ENCODE measurements around the gene LRP1B.
"Not testable (repeated sequence)": the region's sequence is repeated elsewhere in the genome, so short reads cannot be mapped to it uniquely, and the experiment has no call there.

The LRP1B gene

DNA sequence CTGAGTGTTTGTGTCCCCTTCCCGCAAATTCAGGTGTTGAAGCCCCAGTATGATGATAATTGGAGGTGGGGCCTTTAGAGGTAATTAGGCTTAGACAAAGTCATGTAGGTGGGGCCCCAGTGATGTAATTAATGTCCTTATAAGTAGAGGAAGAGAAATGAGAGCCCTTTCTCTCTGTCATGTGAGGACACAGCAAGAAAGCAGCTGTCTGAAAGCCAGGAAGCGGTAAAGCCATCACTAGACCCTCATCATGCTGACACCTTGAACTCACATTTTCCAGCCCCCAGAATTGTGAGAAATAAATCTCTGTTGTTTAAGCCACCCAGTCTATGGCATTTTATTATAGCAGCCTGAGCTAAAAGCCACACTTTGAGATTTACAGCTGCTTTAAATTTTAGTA, 1580.0 kb downstream of the LRP1B start:
- H3K4me3 ChIP-seq (ENCODE audit: low read length) = no peak overlapping the region
- TF ChIP-seq, protein P1, sequence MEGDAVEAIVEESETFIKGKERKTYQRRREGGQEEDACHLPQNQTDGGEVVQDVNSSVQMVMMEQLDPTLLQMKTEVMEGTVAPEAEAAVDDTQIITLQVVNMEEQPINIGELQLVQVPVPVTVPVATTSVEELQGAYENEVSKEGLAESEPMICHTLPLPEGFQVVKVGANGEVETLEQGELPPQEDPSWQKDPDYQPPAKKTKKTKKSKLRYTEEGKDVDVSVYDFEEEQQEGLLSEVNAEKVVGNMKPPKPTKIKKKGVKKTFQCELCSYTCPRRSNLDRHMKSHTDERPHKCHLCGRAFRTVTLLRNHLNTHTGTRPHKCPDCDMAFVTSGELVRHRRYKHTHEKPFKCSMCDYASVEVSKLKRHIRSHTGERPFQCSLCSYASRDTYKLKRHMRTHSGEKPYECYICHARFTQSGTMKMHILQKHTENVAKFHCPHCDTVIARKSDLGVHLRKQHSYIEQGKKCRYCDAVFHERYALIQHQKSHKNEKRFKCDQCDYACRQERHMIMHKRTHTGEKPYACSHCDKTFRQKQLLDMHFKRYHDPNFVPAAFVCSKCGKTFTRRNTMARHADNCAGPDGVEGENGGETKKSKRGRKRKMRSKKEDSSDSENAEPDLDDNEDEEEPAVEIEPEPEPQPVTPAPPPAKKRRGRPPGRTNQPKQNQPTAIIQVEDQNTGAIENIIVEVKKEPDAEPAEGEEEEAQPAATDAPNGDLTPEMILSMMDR (IDR thresholded peaks at IDR 0.05; ENCODE audit: low read depth, low read length, poor library complexity, severe bottlenecking) = no peak
- TF ChIP-seq EZH2phosphoT487 (IDR thresholded peaks at IDR 0.05; ENCODE audit: borderline replicate concordance, low read length) = no peak
- H3K27me3 ChIP-seq (ENCODE audit: control insufficient read depth, low read length) = no peaks in the 10 kb centered on the region
- no peaks in the 10 kb centered on the region for H3F3A ChIP-seq (ENCODE audit: control insufficient read depth, insufficient read depth)
- no peaks in the 10 kb centered on the region for H3K79me2 ChIP-seq (ENCODE audit: control insufficient read depth, low read length)
- no peaks in the 10 kb centered on the region for H3K9me2 ChIP-seq (replicated peaks; ENCODE audit: control insufficient read depth, low read length)
- H4K20me1 ChIP-seq (ENCODE audit: control insufficient read depth, insufficient read depth, low read depth, low read length) = no peaks in the 10 kb centered on the region
- H3K4me1 ChIP-seq (ENCODE audit: control insufficient read depth, low read length) = no peaks in the 10 kb centered on the region
- H3K9me3 ChIP-seq (ENCODE audit: control insufficient read depth, insufficient read depth, low read length) = no peaks in the 10 kb centered on the region
- no peak overlapping the region for H3K27ac ChIP-seq (ENCODE audit: low read depth, low read length)
- no peaks in the 10 kb centered on the region for H3K36me3 ChIP-seq (ENCODE audit: control insufficient read depth, low read length)
- H3K4me2 ChIP-seq (ENCODE audit: low read length) = no peak overlapping the region

DNA sequence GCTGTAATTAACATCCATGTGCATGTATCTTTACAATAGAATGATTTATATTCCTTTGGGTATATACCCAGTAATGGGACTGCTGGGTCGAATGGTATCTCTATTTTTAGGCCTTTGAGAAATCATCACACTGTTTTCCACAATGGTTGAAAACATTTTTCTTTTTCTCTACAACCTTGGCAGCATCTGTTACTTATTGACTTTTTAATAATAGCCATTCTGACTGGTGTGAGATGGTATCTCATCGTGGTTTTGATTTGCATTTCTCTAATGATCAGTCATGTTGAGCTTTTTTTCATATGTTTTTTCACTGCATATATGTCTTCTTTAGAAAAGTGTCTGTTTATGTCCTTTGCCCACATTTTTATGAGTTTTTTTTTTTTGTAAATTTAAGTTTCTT, 1586.0 kb downstream of the LRP1B start:
- not testable (repeated sequence) for H3K4me2 ChIP-seq (ENCODE audit: low read length); H3K4me1 ChIP-seq (ENCODE audit: control insufficient read depth, low read length); H3K79me2 ChIP-seq (ENCODE audit: control insufficient read depth, low read length); H3K9me3 ChIP-seq (ENCODE audit: control insufficient read depth, insufficient read depth, low read length); H3K9me2 ChIP-seq (replicated peaks; ENCODE audit: control insufficient read depth, low read length); H3K36me3 ChIP-seq (ENCODE audit: control insufficient read depth, low read length); H3K27me3 ChIP-seq (ENCODE audit: control insufficient read depth, low read length); H4K20me1 ChIP-seq (ENCODE audit: control insufficient read depth, insufficient read depth, low read depth, low read length); H3K27ac ChIP-seq (ENCODE audit: low read depth, low read length); H3K4me3 ChIP-seq (ENCODE audit: low read length); H3F3A ChIP-seq (ENCODE audit: control insufficient read depth, insufficient read depth)

DNA sequence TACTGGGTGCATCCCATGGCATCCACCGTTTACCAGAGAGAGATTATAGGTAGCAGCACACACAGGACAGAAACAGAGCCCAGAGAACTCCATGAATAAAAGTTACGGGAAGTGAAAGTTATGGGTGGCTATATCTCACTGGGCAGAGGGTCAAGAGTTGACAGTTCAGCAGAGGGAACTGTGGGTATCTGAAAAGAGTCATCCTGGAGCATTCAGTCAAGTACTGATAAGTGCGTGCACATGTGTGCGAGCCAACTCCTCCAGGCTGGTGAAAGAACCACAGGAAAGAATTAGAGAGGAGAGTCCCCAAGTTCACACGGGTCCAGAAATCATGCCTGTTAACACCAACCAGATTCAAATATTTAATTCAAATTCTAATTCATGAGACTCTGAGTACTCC, 1588.2 kb downstream of the LRP1B start:
- no peaks in the 10 kb centered on the region for H3K9me2 ChIP-seq (replicated peaks; ENCODE audit: control insufficient read depth, low read length)
- H3K79me2 ChIP-seq (ENCODE audit: control insufficient read depth, low read length) = no peaks in the 10 kb centered on the region
- H4K20me1 ChIP-seq (ENCODE audit: control insufficient read depth, insufficient read depth, low read depth, low read length) = no peaks in the 10 kb centered on the region
- H3K4me2 ChIP-seq (ENCODE audit: low read length) = no peak overlapping the region
- TF ChIP-seq, protein P1 (IDR thresholded peaks at IDR 0.05; ENCODE audit: low read depth, low read length, poor library complexity, severe bottlenecking) = no peak
- no peak for TF ChIP-seq EZH2phosphoT487 (IDR thresholded peaks at IDR 0.05; ENCODE audit: borderline replicate concordance, low read length)
- H3K27me3 ChIP-seq (ENCODE audit: control insufficient read depth, low read length) = no peaks in the 10 kb centered on the region
- no peaks in the 10 kb centered on the region for H3K4me1 ChIP-seq (ENCODE audit: control insufficient read depth, low read length)
- no peak overlapping the region for H3K27ac ChIP-seq (ENCODE audit: low read depth, low read length)
- no peaks in the 10 kb centered on the region for H3K36me3 ChIP-seq (ENCODE audit: control insufficient read depth, low read length)
- H3K4me3 ChIP-seq (ENCODE audit: low read length) = no peak overlapping the region
- H3K9me3 ChIP-seq (ENCODE audit: control insufficient read depth, insufficient read depth, low read length) = no peaks in the 10 kb centered on the region
- H3F3A ChIP-seq (ENCODE audit: control insufficient read depth, insufficient read depth) = no peaks in the 10 kb centered on the region

DNA sequence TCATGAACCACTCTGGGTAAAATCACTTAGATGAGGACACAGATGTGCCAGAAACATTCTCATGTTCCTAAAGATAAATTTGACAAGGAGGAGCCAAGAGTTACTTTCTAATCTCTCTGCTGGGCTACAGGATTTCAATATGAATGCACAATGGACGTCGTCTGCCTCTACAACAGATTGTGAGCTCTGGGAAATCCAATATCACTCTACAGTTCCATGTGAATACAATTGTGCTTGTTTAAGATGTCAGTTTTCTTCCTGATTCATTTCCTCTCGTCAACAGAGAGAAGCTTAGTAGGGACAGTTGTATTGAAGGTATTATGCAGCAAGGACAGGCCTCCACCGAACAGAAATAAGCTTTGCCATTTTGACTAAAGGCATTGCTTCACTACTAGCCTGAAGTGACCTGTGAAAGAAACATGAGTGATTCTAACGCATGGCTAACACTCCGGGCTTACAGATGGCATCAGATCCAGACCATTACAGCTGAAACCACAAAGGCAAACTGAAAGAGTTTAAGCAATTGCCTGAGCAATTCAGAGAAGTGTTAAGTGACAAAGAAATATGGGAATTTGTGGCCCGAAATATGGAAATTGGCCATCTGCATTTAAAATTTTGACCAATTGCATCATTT, 1591.5 kb downstream of the LRP1B start:
- Histone ChIP-seq H3K4me1 (ENCODE audit: control insufficient read depth, low read length) (no peaks in the 10 kb centered on the region), H3K27ac (ENCODE audit: low read depth, low read length) (no peak overlapping the region), H3K4me3 (ENCODE audit: low read length) (no peak overlapping the region), H3K27me3 (ENCODE audit: control insufficient read depth, low read length) (no peaks in the 10 kb centered on the region), H4K20me1 (ENCODE audit: control insufficient read depth, insufficient read depth, low read depth, low read length) (no peaks in the 10 kb centered on the region), H3K79me2 (ENCODE audit: control insufficient read depth, low read length) (no peaks in the 10 kb centered on the region), H3K9me3 (ENCODE audit: control insufficient read depth, insufficient read depth, low read length) (no peaks in the 10 kb centered on the region), H3K4me2 (ENCODE audit: low read length) (no peak overlapping the region), H3F3A (ENCODE audit: control insufficient read depth, insufficient read depth) (no peaks in the 10 kb centered on the region), H3K9me2 (replicated peaks; ENCODE audit: control insufficient read depth, low read length) (no peaks in the 10 kb centered on the region), H3K36me3 (ENCODE audit: control insufficient read depth, low read length) (no peaks in the 10 kb centered on the region)
- no peak for TF ChIP-seq EZH2phosphoT487 (IDR thresholded peaks at IDR 0.05; ENCODE audit: borderline replicate concordance, low read length)
